OCI-LY1 (cell line): ENCODE measurements around the gene WIPF3.

Experiments
- H2AFZ ChIP-seq: fragments of 200-600 bp; sonication (generic), shearing (Covaris generic); 2 replicates; pipeline ENCODE4 v1.6.0; 2014; ENCODE audit warnings: antibody characterized with exemption, mild to moderate bottlenecking, low read length
- H3F3A ChIP-seq: fragments of 200-600 bp; sonication (generic), shearing (Covaris generic); 2 replicates; pipeline ENCODE4 v1.6.0; 2014; ENCODE audit warnings: mild to moderate bottlenecking, antibody characterized with exemption, low read length, moderate library complexity; ENCODE audit not compliant: insufficient read depth
- H3K27ac ChIP-seq: fragments of 200-600 bp; sonication (generic); 2 replicates; pipeline ENCODE4 v1.5.1; 2014; ENCODE audit warnings: low read length, mixed run types, mild to moderate bottlenecking, low read depth; ENCODE audit not compliant: poor library complexity, severe bottlenecking
- H3K27me3 ChIP-seq: fragments of 200-600 bp; sonication (generic); 2 replicates; pipeline ENCODE4 v1.6.0; 2014; ENCODE audit warnings: antibody characterized with exemption, mild to moderate bottlenecking, low read length, moderate library complexity; ENCODE audit not compliant: insufficient read depth
- H3K36me3 ChIP-seq: fragments of 200-600 bp; sonication (generic); 2 replicates; pipeline ENCODE4 v1.6.1; 2014; ENCODE audit warnings: mild to moderate bottlenecking, antibody characterized with exemption, low read length, moderate library complexity, mixed read lengths; ENCODE audit not compliant: insufficient read depth
- H3K4me1 ChIP-seq: fragments of 200-600 bp; sonication (generic); 2 replicates; pipeline ENCODE4 v1.5.1; 2014; ENCODE audit warnings: mild to moderate bottlenecking, low read length, moderate library complexity; ENCODE audit not compliant: insufficient read depth, severe bottlenecking
- H3K4me2 ChIP-seq: fragments of 200-600 bp; sonication (generic), shearing (Covaris generic); 2 replicates; pipeline ENCODE4 v1.6.1; 2014; ENCODE audit warnings: low read length
- H3K4me3 ChIP-seq: fragments of 200-600 bp; sonication (generic); 2 replicates; pipeline ENCODE4 v1.5.1; 2014; ENCODE audit warnings: low read length, low read depth, mild to moderate bottlenecking, mixed read lengths; ENCODE audit not compliant: poor library complexity, severe bottlenecking
- H3K79me2 ChIP-seq: fragments of 200-600 bp; shearing (Covaris generic); 2 replicates; pipeline ENCODE4 v1.6.1; 2016; ENCODE audit warnings: mixed run types, low read length, mixed read lengths; ENCODE audit not compliant: insufficient read depth
- H3K9ac ChIP-seq: fragments of 200-600 bp; sonication (generic), shearing (Covaris generic); 2 replicates; pipeline ENCODE4 v1.6.1; 2014; ENCODE audit warnings: mild to moderate bottlenecking, low read length, mixed read lengths
- H3K9me2 ChIP-seq: fragments of 200-600 bp; sonication (generic), shearing (Covaris generic); 2 replicates; pipeline ENCODE4 v1.6.1; 2014; ENCODE audit warnings: low read depth, mild to moderate bottlenecking, low read length, mixed read lengths
- H3K9me3 ChIP-seq: fragments of 200-600 bp; shearing (Covaris generic); 2 replicates; pipeline ENCODE4 v1.6.1; 2014; ENCODE audit warnings: low read length, mixed read lengths
- H4K20me1 ChIP-seq: fragments of 200-600 bp; sonication (generic), shearing (Covaris generic); 2 replicates; pipeline ENCODE4 v1.6.0; 2016; ENCODE audit warnings: mild to moderate bottlenecking, low read length; ENCODE audit not compliant: insufficient read depth
- CTCF ChIP-seq: fragments of 200-600 bp; sonication (generic), shearing (Covaris generic); IDR thresholded peaks from 2 replicates; pipeline ENCODE4 v1.5.1; 2017; ENCODE audit warnings: mild to moderate bottlenecking, antibody characterized with exemption, low read length, moderate library complexity, mixed read lengths
- EZH2 ChIP-seq: fragments of 200-600 bp; sonication (generic), shearing (Covaris generic); IDR thresholded peaks from 2 replicates; pipeline ENCODE4 v1.8.0; 2017; ENCODE audit warnings: borderline replicate concordance, mixed run types, mild to moderate bottlenecking, antibody characterized with exemption, low read length, moderate library complexity, mixed read lengths

Gene WIPF3

GRCh38 chr7:29815181-29816105 lies 9.1 kb downstream of the WIPF3 start:
- no peaks in the 10 kb centered on the region for H3K79me2 ChIP-seq
- H4K20me1 ChIP-seq = no peaks in the 10 kb centered on the region
- H3K4me1 ChIP-seq = no peaks in the 10 kb centered on the region
- H3K27me3 ChIP-seq = no peaks in the 10 kb centered on the region
- no peaks in the 10 kb centered on the region for H3K36me3 ChIP-seq
- no peaks in the 10 kb centered on the region for H3K9me2 ChIP-seq
- H3F3A ChIP-seq = no peaks in the 10 kb centered on the region
- H3K9me3 ChIP-seq = no peaks in the 10 kb centered on the region
- no peak overlapping the region for H3K27ac ChIP-seq
- H2AFZ ChIP-seq = no peak overlapping the region
- TF ChIP-seq EZH2 (no peak), CTCF (no peak)
- no peak overlapping the region for H3K4me2 ChIP-seq
- H3K9ac ChIP-seq = no peak overlapping the region
- no peak overlapping the region for H3K4me3 ChIP-seq

GRCh38 chr7:29818308-29818707 lies 12.0 kb downstream of the WIPF3 start:
- Histone ChIP-seq H3K27me3 (no peaks in the 10 kb centered on the region), H3K36me3 (no peaks in the 10 kb centered on the region), H2AFZ (no peak overlapping the region), H4K20me1 (no peaks in the 10 kb centered on the region), H3K9me2 (no peaks in the 10 kb centered on the region), H3K9ac (no peak overlapping the region), H3K4me3 (no peak overlapping the region), H3F3A (no peaks in the 10 kb centered on the region), H3K79me2 (no peaks in the 10 kb centered on the region), H3K4me1 (no peaks in the 10 kb centered on the region), H3K9me3 (no peaks in the 10 kb centered on the region), H3K4me2 (no peak overlapping the region), H3K27ac (no peak overlapping the region)
- no peak for TF ChIP-seq CTCF
- no peak for TF ChIP-seq EZH2

- Histone ChIP-seq H3K4me2 (no peak overlapping the region), H3K4me1 (no peaks in the 10 kb centered on the region), H3K79me2 (no peaks in the 10 kb centered on the region), H3K9me2 (no peaks in the 10 kb centered on the region), H3K27ac (no peak overlapping the region), H3K4me3 (no peak overlapping the region), H3K27me3 (no peaks in the 10 kb centered on the region), H4K20me1 (no peaks in the 10 kb centered on the region), H3K9me3 (no peaks in the 10 kb centered on the region), H2AFZ (no peak overlapping the region), H3K9ac (no peak overlapping the region), H3F3A (no peaks in the 10 kb centered on the region), H3K36me3 (no peaks in the 10 kb centered on the region)
- TF ChIP-seq CTCF = no peak
- TF ChIP-seq EZH2 = no peak
Observed at GRCh38 chr7:29825775-29826529, 19.6 kb downstream of the WIPF3 start.
